Neural cell (in vitro differentiated cells): Measurements from ENCODE around the gene TACC2. TPM values are rescaled to one million over a fixed set of nuclear protein-coding genes. Genes with fewer than 3 reads are reported as not detected.

ENCODE experiments used
- H2AFZ ChIP-seq: fragments of 200-600, 300-800 bp; sonication (generic), shearing (Covaris generic); 2 replicates; pipeline ENCODE4 v1.6.0; 2014; ENCODE audit warnings: low read depth, mild to moderate bottlenecking, antibody characterized with exemption, low read length, moderate library complexity
- H3F3A ChIP-seq: fragments of 200-600 bp; shearing (Covaris generic); 2 replicates; pipeline ENCODE4 v1.6.1; 2016; ENCODE audit warnings: mild to moderate bottlenecking, moderate library complexity, mixed read lengths, antibody characterized with exemption, low read length; ENCODE audit not compliant: insufficient read depth, poor library complexity, severe bottlenecking
- H3K27ac ChIP-seq: fragments of 200-600, 300-800 bp; sonication (generic), shearing (Covaris generic); 2 replicates; pipeline ENCODE4 v1.5.1; 2014; ENCODE audit warnings: mild to moderate bottlenecking, low read length, moderate library complexity
- H3K27me3 ChIP-seq: fragments of 300-800, 200-600 bp; sonication (generic), shearing (Covaris generic); 2 replicates; pipeline ENCODE4 v1.6.0; 2014; ENCODE audit warnings: mild to moderate bottlenecking, low read depth, low read length, moderate library complexity; ENCODE audit not compliant: insufficient read depth
- H3K36me3 ChIP-seq: fragments of 300-800, 200-600 bp; sonication (generic), shearing (Covaris generic); 2 replicates; pipeline ENCODE4 v1.5.1; 2014; ENCODE audit warnings: mild to moderate bottlenecking, antibody characterized with exemption, low read length, moderate library complexity; ENCODE audit not compliant: insufficient read depth
- H3K4me2 ChIP-seq: fragments of 300-800, 200-600 bp; sonication (generic), shearing (Covaris generic); 2 replicates; pipeline ENCODE4 v1.6.0; 2014; ENCODE audit warnings: mild to moderate bottlenecking, low read length
- H3K4me3 ChIP-seq: fragments of 300-800, 200-600 bp; sonication (generic), shearing (Covaris generic); 2 replicates; pipeline ENCODE4 v1.5.1; 2014; ENCODE audit warnings: mild to moderate bottlenecking, low read length, moderate library complexity
- H3K79me2 ChIP-seq: fragments of 200-600 bp; shearing (Covaris generic); replicated peaks from 2 replicates; pipeline ENCODE4 v1.6.0; 2014; ENCODE audit warnings: mild to moderate bottlenecking, low read length, moderate library complexity; ENCODE audit not compliant: insufficient read depth
- H3K9ac ChIP-seq: fragments of 300-800, 200-600 bp; sonication (generic), shearing (Covaris generic); 2 replicates; pipeline ENCODE4 v1.6.1; 2016; ENCODE audit warnings: mild to moderate bottlenecking, low read length, mixed read lengths
- H3K9me2 ChIP-seq: fragments of 200-600 bp; shearing (Covaris generic); 2 replicates; pipeline ENCODE4 v1.6.1; 2016; ENCODE audit warnings: mild to moderate bottlenecking, low read length, mixed read lengths; ENCODE audit not compliant: insufficient read depth
- H3K9me3 ChIP-seq: fragments of 200-600, 300-800 bp; sonication (generic), shearing (Covaris generic); 2 replicates; pipeline ENCODE4 v1.6.1; 2016; ENCODE audit warnings: mild to moderate bottlenecking, mixed run types, low read length, moderate library complexity, mixed read lengths
- H4K20me1 ChIP-seq: fragments of 200-600 bp; shearing (Covaris generic); 2 replicates; pipeline ENCODE4 v1.6.1; 2016; ENCODE audit warnings: mild to moderate bottlenecking, mixed run types; ENCODE audit not compliant: insufficient read depth
- CTCF ChIP-seq: fragments of 450-650 bp; IDR thresholded peaks from 2 replicates; pipeline ENCODE4 v1.5.1; 2014; ENCODE audit warnings: antibody characterized with exemption, mild to moderate bottlenecking, moderate library complexity; ENCODE audit not compliant: poor library complexity, severe bottlenecking
- EP300 ChIP-seq: fragments of 450-650 bp; conservative IDR thresholded peaks from 2 replicates; pipeline ENCODE4 v1.6.1; 2014; ENCODE audit warnings: antibody characterized with exemption, mild to moderate bottlenecking, moderate library complexity; ENCODE audit not compliant: poor library complexity, severe bottlenecking
- EZH2 ChIP-seq: fragments of 200-600, 300-800 bp; shearing (Covaris generic), sonication (generic); IDR thresholded peaks from 2 replicates; pipeline ENCODE4 v1.6.1; 2014; ENCODE audit warnings: antibody characterized with exemption, low read length, borderline replicate concordance, mild to moderate bottlenecking; ENCODE audit not compliant: insufficient read depth, poor library complexity, severe bottlenecking
- MXI1 ChIP-seq: fragments of 450-650 bp; conservative IDR thresholded peaks from 2 replicates; pipeline ENCODE4 v1.6.1; 2014; ENCODE audit warnings: antibody characterized with exemption, mild to moderate bottlenecking; ENCODE audit not compliant: poor library complexity, severe bottlenecking
- POLR2AphosphoS5 ChIP-seq: IDR thresholded peaks from 2 replicates; pipeline ENCODE4 v1.6.1; 2012
- RAD21 ChIP-seq: fragments of 450-650 bp; conservative IDR thresholded peaks from 2 replicates; pipeline ENCODE4 v1.6.1; 2014; ENCODE audit warnings: antibody characterized with exemption, mild to moderate bottlenecking, moderate library complexity
- REST ChIP-seq: IDR thresholded peaks from 2 replicates; pipeline ENCODE4 v1.6.1; 2012; ENCODE audit warnings: borderline replicate concordance
- SMC3 ChIP-seq: fragments of 450-650 bp; conservative IDR thresholded peaks from 2 replicates; pipeline ENCODE4 v1.6.1; 2014; ENCODE audit warnings: antibody characterized with exemption, mild to moderate bottlenecking, moderate library complexity; ENCODE audit not compliant: poor library complexity
- TAF1 ChIP-seq: IDR thresholded peaks from 2 replicates; pipeline ENCODE4 v1.6.1; 2012; ENCODE audit warnings: low read depth
- polyA plus RNA-seq: library from polyadenylated mRNA; depleted of rRNA; stranded (reverse); fragments of >200 nt; gene quantifications from 2 replicates; pipeline ENCODE4 v1.2.3, GENCODE V29; 2014

Gene TACC2
- polyA plus RNA-seq, 1 donor from 2014 or later = 17.6 TPM

DNA sequence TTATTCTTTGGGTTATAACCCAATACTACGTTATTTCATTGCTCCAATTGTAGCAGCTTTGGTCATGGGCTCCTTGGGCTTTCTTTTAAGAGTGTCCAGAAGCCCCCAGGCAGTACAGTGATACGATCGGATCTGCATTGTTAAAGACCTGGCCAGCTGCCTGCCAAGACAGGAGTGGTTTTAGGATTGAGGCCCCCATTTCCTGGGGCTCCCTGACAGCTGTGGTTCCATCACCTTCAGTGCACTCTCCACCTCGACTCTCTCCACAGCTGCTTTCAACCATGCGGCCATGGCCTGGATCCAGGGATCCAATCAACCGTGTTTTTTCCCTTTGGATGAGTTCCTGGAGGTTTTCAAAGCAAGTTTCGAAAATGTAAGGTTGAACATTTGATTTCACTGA, 158.7 kb downstream of the TACC2 start:
- no peaks in the 10 kb centered on the region for H3K9me2 ChIP-seq
- H3K36me3 ChIP-seq = no peaks in the 10 kb centered on the region
- H3K9me3 ChIP-seq = peaks cover 3% of the 10 kb centered on the region
- H3K4me2 ChIP-seq = no peak overlapping the region
- no peaks in the 10 kb centered on the region for H3K27me3 ChIP-seq
- H3K27ac ChIP-seq = no peak overlapping the region
- no peaks in the 10 kb centered on the region for H4K20me1 ChIP-seq
- no peak overlapping the region for H3K4me3 ChIP-seq
- no peaks in the 10 kb centered on the region for H3F3A ChIP-seq
- no peak overlapping the region for H2AFZ ChIP-seq
- H3K9ac ChIP-seq = no peak overlapping the region
- H3K79me2 ChIP-seq = no peaks in the 10 kb centered on the region
- TF ChIP-seq CTCF = no peak

GRCh38 chr10:122148876-122149560, 160.1 kb downstream of the TACC2 start:
- Histone ChIP-seq H3K4me3 (no peak overlapping the region), H3F3A (no peaks in the 10 kb centered on the region), H3K27ac (peak overlapping the region; percentile 53), H3K9me2 (no peaks in the 10 kb centered on the region), H3K27me3 (no peaks in the 10 kb centered on the region), H3K4me2 (no peak overlapping the region), H3K36me3 (no peaks in the 10 kb centered on the region), H2AFZ (no peak overlapping the region), H4K20me1 (no peaks in the 10 kb centered on the region), H3K9ac (peak overlapping the region; percentile 25), H3K79me2 (no peaks in the 10 kb centered on the region), H3K9me3 (peaks cover 3% of the 10 kb centered on the region)
- TF ChIP-seq CTCF (no peak), REST (no peak), RAD21 (no peak), EP300 (no peak), EZH2 (no peak), POLR2AphosphoS5 (no peak), MXI1 (no peak), TAF1 (no peak), SMC3 (no peak)
